Cardiac fibroblast (primary cell): ENCODE measurements around the gene ACP6.

Experiments used
- DNase-seq, 2 donors: peaks; one replicate each; pipeline versions ENCODE4 v3.0.0 to v3.0.0-alpha.2; 2010; ENCODE audit warnings: low read depth in 2 of 2
- H3K4me3 ChIP-seq, 2 donors: replicated peaks in 1 of 2; 1 replicate in 1 of 2; 2 replicates in 1 of 2; pipeline ENCODE4 v1.5.1; 2011; ENCODE audit warnings: low read depth in 2 of 2, low read length in 2 of 2, mild to moderate bottlenecking in 2 of 2, moderate library complexity in 1 of 2
- CTCF ChIP-seq: IDR thresholded peaks from one replicate; pipeline ENCODE4 v1.5.1; 2011; ENCODE audit warnings: low read depth, mild to moderate bottlenecking, low read length, inconsistent platforms

Gene ACP6

GRCh38 chr1:147603986-147604385 is 66.3 kb downstream of the ACP6 start:
- TF ChIP-seq CTCF = no peak
- no peak for DNase-seq
- H3K4me3 ChIP-seq = no peak overlapping the region

- peak; percentile 23 to 63 for DNase-seq
- peak overlapping the region; percentile 64 to 70 for H3K4me3 ChIP-seq
- no peak for TF ChIP-seq CTCF
These were observed 69.9 kb downstream of the ACP6 start for GRCh38 chr1:147600119-147601111.

- DNase-seq = peak; percentile 95 to 99
- peak overlapping the region; percentile 61 to 70 for H3K4me3 ChIP-seq
- no peak for TF ChIP-seq CTCF
These were observed 70.8 kb downstream of the ACP6 start for GRCh38 chr1:147599362-147600118.

- TF ChIP-seq CTCF = no peak
- H3K4me3 ChIP-seq = peak overlapping the region; percentile 61 to 70
- DNase-seq = peak; percentile 9 to 20
These were observed 71.5 kb downstream of the ACP6 start for GRCh38 chr1:147598621-147599361.

GRCh38 chr1:147597010-147597409 is 73.3 kb downstream of the ACP6 start:
- no peak for DNase-seq
- no peak overlapping the region for H3K4me3 ChIP-seq
- no peak for TF ChIP-seq CTCF
